Stimulated activated CD8-positive, alpha-beta memory T cell treated with anti-CD3 and anti-CD28 coated beads, Interleukin-7, amount 100 ng/mL, for 1 hour (primary cell): ENCODE measurements around the gene CYFIP2.
"Not testable (repeated sequence)": the region's sequence is repeated elsewhere in the genome, so short reads cannot be mapped to it uniquely, and the experiment has no call there.

Source experiments
- DNase-seq, 2 donors: peaks; one replicate each; pipeline ENCODE4 v3.0.0-alpha.2; 2020; ENCODE audit warnings: low read depth in 2 of 2

Gene CYFIP2

DNA sequence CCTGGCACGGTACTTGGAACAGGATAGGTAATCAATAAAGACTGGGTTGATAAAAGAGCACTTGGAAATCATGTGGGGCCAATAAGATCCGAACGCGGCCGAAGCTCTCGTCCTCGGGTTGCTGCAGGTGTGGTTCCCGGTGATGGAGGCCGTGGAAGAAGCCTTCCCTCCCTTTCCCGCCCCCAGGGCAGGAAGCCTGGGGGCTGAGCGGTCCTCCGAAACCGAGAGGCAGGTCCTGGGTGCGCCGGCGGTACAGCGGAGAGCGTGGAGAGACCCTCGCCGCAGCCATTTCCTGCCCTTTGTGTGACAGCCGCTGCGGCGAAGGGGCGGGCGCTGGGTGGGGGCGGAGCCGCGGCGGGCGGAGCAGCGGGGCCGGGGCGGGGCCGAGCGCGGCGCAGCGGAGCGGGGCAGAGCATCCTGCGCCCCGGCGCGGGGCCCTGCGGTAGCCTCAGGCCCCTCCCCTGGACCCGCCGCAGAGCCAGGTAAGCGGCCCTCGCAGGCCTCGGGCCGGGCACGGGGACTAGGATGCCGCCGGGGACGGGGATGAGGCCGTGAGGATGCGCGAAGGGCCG is at the start of gene CYFIP2:
CYFIP2 (plus strand) TSS at position 410 of the 572 bp plus-strand sequence. CDS start 19,239 bp downstream, outside the sequence.
- peak; percentile 62 to 74 for DNase-seq

DNA sequence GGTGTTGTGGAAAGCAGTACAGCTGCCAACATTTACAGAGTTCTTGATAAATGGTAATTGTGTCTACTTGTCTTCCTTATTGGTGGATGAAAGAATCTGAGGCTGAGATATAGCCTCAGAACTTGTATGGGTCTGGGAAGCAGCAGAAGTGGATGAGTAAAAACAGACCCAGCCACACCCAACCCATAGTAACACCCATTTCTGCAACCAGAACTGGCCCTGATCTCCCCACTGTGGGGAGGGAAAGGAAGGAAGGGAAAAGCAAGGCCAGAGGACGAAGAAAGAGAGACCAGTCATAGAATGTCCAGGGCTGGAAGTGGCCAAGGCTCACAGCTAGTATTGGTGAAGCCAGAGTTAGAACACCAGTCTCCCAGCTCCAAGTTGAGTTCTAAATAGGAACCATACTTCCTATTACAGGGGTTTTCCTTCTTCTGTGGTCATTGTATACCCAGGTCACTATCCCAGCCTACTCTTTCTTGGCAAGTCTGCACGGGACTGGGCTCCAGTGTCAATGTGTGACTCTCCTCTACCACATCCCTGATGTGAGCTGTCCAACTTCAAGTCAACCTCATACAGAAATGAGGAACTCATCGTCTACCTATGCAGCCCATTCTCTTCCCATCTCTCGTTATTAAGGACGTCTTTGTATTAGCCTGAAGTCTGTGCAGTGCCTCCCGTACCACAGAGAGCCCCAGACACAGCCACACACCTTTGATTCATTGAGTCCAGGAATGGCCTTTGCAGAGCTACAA is 49.4 kb upstream of the CYFIP2 start:
- no peak for DNase-seq

DNA sequence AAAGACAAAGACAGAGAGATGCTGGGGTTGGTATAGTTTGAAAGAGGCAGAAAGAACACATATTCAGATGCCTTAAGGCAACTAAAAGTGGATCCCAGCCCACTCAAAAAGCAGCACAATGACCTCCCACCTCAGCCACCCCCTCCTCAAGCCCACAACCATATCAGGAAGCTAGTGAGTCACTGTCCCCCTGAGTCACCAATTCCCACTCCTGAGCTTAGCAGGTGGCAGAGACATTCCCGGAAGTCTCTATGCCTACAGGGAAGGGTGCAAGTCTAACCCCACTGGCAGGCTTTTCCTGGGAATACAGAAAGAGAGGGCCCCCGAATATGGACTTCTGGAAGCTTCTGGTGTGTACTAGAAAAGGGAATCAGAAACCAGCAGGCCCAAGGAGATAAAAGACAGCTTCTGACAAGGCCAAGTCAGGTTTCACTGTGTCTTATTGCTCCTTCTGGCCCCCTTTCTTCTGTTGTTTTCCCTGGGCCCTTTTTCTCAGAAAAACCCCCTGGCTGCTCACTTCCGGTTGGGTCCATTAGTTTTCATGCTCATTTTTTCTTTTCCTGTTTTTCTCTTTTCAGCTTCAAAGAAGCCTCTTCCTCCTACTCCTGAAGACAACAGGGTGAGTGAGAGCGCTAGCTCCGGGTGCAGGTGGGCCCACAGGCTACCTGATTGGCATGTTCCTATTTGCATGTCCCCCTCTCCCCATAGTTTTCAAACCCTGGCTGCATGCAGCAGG is 48.5 kb upstream of the CYFIP2 start:
- DNase-seq = no peak

DNA sequence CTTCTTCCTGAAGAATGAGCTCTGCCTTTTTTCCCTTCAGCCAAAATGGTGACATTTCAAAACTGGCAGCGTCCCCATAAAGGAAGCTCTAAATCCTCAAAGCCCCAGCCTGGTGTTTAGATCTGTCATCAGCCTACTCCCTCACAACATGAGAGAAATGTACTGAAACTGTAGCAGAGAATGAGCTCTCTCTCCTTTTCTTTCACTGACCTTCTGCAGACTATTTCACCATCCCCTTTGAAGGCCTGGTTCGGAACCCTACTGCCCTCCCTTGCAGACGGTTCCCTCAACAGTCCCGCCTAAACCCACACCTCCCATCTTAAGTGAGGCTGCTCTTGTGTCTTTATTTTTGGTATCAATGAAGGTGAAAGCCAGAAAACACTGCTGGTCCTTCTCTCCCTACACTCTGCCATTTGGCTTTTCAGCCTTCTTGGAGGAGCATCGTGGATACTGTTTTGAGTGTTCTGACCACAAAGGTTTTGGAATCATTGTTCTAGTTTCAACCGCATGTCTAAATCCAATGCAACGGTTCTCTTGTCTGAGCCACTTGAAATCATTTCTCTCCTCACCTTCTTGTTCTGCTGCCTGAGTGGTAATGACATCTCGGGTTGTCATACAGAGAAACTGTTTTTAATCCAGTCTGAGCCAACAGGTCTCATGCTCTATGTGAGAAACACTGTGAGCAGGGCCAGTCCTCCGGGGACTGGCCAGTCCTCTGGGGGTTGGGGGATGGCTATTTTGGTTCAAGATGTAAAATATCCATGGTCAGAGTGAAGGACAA is 46.2 kb upstream of the CYFIP2 start:
- no peak for DNase-seq

DNA sequence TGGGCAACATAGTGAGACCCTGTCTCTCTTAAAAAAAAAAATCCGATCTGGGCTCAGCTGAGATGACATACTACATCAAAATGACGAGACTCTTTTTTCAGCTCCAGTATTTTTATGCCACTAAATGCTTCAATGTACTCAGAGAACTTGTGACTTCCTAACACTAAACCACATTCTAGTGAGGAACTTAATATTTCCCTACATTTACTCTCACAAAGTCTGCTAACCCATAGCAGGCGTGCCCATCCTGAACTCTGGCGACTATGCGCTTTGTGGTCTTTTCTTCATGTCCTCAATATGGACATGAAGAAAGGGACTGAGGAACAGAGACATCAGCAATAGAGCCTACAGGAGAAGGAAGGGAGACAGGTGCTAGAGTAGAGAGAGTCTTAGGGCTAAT is 44.0 kb upstream of the CYFIP2 start:
- no peak for DNase-seq

DNA sequence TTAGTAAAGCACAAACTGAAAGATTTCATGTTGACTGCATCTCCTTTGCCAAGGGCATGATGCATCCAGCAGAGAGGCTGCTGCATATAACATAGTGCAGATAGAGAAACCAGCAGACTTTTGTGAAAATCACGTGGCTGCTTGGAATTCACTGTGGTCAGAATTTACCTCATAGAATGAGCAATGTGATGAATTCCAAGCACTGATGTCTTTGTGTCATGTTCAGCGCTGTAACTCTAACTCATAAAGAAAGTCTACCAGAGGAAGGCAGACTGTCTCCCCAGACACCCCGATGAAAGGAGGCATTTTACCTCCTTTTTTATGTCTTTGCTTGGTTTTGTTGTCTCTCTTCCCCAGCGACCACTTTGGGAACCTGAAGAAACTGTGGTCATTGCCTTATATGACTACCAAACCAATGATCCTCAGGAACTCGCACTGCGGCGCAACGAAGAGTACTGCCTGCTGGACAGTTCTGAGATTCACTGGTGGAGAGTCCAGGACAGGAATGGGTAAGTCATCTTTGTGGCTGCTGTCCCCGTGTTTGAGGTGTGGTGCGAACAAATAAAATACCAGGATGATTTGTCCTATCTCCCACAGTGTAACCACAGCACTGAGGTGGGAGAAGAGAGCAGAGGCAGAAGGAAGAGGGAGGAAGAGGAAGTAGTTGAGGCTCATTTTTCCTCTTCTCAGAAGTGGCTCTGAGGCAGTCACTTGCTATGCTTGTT is 43.3 kb upstream of the CYFIP2 start:
- DNase-seq = peak in 1 of 2 donors; percentile 31

DNA sequence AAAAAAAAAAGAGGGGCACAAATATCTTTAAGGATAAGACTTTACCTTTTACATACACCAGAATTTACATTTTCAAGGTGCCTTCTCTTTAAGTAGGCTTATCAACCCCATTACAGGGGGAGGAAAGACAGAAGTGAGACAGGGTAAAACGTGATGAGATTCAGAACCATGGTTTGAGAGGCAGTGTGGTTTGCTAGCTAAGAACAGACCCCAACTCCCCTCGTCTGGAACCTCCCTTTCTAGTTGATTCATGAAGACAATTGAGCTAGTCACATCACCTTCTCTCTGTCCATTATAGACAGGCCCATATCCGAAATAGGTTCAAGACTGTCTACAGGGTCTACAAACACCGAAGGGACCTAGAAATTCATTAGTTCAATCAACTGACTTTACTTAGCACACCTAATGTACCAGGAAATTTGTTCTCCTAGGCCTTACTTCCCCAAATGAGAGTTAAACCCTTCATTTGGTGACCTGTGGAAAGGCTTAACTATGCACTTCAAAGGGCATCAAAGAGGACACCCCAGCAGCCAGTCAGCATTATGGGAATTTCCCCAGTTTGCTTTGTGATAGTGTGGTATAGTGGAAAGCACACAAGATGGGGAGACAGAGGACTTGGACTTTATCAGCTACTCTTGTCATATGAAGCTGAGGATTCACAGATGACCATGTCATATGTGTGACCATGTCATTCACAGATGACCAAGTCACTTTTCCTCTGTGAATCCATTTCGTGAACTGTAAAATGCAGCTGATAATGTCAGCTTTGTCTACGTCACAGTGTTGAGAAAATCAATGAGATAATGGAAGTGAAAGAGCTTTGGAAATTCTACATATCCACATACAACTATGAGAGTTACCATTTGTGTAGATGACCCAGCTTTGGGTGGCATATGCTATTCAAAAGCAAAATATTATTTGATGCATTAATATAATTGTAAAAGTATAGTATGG is 40.2 kb upstream of the CYFIP2 start:
- DNase-seq = no peak

DNA sequence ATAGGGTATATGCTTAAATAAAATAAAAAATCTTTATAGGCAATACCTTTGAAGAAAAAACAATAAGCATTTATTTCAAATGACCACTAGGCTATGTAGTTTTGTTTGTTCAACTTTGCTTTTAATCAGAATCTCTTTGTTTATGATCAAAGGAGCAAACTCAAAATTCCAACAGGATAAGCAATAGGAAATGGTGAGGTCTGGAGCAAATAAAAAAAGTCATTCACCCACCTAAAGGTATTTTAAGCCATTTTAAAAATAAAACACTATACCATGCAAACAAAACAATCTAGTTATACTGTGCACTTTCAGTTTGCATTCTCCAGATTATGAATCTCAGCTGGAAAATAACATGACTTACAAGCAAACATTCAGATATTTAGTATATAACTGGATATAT is 35.3 kb upstream of the CYFIP2 start:
- no peak for DNase-seq

DNA sequence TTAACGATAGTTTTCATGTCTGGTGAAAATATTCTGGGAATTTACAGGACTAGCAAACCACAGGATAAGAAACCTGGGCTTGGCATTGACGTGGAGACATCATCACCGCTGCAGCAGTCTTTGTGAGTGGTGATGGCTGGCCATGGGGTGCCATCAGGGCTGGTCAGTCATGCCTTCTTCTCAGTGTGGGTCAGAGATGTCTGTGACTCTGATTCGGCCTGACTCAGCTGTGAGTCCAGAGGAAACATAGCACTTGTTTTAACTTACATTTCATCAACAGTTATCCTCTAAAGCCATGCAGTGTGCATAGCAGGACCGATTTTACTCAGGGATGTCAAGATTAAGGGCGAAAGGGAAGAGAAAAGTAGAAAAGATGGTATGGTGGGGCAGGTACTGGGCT is 33.2 kb upstream of the CYFIP2 start:
- DNase-seq = no peak

DNA sequence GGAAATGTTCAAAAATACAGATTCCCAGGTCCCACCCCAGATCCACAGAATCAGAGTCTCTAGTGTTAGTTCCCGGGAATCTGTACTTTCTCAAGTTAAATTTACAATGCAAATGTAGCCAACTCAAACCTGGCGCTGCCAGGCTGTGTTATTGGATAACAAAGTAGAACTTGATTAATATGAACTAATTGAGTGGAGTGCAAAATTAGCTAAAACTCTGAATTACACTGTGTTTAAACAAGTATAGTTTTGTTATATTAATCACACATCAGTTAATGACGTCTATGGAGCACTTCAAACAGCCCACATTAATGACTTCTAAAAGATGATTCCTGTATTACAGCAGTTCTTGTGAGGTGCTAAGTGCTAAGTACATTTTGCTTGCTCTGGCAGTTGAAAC is 32.4 kb upstream of the CYFIP2 start:
- DNase-seq = no peak

DNA sequence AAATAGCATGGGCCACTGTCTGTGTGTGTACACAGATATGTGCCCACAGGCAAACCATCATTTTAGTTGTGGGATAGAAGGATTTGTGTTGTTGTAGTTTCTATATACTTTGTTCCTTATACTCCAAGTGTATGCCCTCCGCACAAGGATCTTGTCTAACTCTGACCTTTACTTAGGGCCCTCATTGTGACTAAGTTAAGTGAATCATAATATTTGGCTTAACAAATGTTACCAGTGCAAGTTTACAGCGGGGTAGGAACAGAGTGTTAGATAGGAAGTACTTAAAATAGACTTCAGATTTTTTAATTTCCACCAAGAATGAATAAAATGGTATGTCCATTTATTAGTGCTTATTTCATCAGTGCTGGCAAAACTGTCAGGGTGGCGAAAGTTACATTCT is 29.5 kb upstream of the CYFIP2 start:
- no peak for DNase-seq

DNA sequence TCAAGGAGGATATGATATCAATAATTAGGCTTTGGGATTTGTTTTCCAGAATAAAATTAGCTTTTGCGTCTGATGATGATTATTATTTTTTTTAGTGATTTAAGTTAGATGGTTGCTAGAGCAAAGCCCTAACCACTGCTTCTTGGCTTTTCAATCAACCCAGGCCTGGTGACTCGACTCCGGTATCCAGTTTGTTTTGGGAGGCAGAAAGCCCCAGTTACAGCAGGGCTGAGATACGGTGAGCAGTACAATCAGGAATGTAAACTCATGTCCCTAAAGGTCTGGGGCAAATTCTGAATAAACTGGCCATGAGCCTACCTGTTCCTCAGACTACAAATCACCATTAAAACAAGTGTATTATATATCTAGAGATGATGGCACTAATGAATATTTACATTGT is 24.4 kb upstream of the CYFIP2 start:
- DNase-seq = no peak

DNA sequence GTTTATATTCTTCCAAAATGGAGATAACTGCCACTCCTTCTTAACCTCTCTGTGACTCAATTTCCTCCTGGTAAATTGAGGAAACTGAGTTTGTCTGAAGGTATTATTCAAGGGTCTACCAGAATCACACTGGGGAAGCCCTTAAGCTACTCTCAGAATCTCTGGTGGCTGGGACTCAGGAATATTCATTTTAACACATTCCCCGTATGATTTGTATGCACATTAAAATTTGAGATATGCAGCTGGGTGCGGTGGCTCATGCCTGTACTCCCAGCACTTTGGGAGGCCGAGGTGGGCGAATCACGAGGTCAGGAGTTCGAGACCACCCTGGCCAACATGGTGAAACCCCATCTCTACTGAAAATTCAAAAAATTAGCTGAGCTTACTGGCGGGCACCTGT is 21.2 kb upstream of the CYFIP2 start:
- not testable (repeated sequence) for DNase-seq

DNA sequence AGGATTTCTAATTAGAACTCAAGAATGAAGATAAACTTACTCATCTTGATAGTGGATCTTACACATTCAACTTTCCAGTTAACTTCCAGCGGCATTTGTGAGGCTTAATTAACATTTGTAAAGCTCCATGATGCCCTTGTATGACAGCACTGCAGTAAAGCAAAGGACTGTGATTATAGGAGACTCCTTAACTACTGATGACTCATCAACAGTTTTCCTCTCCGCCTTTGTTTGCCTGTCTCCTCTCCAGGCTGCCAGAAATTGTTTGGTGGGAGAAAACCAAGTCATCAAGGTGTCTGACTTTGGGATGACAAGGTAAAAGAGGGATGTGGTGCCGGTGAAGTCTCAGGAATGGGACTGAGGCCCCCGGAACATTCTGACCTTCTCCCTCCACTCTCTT is 20.4 kb upstream of the CYFIP2 start:
- no peak for DNase-seq

DNA sequence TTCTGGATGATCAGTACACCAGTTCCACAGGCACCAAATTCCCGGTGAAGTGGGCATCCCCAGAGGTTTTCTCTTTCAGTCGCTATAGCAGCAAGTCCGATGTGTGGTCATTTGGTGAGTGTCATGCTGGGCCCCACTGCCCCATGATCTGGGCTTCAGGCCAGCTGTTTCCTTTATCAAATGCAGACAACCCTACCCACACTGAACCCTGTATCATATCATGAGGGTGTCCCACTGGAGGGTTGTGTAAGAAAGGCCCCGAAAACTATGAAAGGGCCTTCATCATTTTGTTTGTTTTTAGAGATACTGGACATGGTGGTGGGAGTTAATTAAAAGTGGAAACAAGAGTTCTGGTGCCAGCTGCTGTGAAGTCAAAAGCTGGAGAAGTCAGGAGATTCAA is 20.0 kb upstream of the CYFIP2 start:
- no peak for DNase-seq

DNA sequence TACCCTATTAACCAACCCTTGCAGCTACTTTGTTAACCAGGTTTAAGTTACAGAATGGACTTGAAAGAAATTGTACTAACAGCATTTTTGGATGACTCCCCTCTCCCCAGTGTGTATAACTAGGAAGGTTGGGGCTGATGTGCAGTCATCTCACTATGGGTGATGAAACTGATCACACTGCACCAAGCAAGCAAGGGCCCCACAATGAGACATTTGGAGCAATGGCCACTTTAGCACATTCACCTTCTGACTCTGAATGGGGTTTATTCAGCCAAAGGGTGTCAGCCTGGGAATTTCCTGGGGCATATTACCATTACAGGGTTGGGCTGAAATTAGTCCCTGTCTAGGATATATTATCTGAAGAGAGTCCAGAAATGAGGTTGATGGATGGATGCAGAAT is 18.7 kb upstream of the CYFIP2 start:
- no peak for DNase-seq

DNA sequence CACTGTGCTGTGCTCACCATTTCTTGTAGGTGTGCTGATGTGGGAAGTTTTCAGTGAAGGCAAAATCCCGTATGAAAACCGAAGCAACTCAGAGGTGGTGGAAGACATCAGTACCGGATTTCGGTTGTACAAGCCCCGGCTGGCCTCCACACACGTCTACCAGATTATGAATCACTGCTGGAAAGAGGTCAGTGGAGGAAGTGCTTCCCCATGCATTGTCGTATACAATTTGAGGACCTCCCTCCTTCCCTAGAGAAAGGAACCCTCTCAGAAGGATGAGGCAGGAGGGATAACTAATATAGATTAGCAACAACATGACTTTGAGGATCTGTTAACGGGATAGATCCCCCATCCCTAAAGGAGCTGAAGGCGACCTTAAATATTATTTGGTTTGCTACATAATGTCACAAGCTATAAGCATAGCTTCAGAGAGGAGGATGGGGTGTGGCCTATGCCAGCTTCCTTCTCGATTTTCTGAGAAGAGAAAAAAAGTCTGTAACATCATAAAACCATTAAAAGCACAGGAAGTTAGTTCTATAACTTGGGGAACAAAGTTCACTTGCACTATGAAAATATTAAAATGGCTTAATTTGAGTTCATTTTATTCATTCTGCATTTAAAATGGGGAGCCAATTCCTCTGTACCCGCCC is 17.0 kb upstream of the CYFIP2 start:
- no peak for DNase-seq

DNA sequence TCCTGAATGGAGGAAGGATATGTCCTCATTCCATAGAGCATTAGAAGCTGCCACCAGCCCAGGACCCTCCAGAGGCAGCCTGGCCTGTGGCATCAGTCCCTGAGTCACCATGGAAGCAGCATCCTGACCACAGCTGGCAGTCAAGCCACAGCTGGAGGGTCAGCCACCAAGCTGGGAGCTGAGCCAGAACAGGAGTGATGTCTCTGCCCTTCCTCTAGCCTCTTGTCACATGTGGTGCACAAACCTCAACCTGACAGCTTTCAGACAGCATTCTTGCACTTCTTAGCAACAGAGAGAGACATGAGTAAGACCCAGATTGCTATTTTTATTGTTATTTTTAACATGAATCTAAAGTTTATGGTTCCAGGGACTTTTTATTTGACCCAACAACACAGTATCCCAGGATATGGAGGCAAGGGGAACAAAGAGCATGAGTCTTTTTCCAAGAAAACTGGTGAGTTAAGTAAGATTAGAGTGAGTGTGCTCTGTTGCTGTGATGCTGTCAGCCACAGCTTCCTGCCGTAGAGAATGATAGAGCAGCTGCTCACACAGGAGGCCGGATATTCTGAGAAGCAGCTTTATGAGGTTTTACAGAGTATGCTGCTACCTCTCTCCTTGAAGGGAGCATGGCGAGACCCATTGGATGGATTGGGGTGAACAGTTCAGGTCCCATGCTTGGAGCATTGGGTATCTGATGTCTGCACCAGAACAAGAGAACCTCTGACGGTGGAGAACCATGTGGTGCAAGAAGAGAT is 13.0 kb upstream of the CYFIP2 start:
- DNase-seq = peak; percentile 32 to 44

DNA sequence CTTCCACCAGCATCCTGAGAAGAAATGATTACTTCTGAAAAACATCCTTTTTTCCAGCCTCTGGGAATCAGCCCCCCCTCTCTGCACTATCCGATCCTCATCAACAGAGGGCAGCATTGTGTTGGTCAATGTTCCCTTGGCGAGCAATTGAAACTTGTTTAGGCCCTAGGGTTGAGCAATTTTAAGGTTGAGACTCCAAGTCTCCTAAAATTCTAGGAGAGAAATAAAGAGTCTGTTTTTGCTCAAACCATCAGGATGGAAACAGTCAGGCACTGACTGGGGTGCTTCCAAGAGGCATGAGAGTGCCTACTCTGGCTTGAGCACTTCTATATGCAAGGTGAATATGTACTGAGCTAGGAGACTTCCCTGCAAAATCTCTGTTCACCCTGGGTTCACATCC is 12.4 kb upstream of the CYFIP2 start:
- DNase-seq = no peak
